GM19025 (cell line): ENCODE results near the gene CACNG8.
"Not testable (repeated sequence)": the region's sequence is repeated elsewhere in the genome, so short reads cannot be mapped to it uniquely, and the experiment has no call there.

Experiments
- ATAC-seq: cut with Tn5 transposase; IDR thresholded peaks from one replicate; pipeline ENCODE4 v1.9.1; 2021; ENCODE audit warnings: mild to moderate bottlenecking, low read depth, moderate library complexity; ENCODE audit not compliant: unreplicated experiment

CACNG8 gene

DNA sequence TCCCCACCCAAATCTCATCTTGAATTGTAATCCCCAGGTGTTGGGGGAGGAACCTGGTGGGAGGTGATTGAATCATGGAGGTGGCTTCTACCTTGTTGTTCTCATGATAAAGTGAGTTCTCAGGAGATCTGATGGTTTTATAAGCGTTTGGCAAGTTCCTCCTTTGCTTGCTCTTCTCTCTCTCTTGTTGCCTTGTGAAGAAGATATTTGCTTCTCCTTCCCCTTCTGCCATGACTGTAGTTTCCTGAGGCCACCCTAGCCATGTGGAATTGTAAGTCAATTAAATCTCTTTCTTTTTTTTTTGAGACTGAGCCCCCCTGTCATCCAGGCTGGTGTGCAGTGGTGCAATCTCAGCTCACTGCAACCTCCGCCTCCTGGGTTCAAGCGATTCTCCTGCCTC is 66.6 kb downstream of the CACNG8 start:
- ATAC-seq, result no peak

GRCh38 chr19:54029930-54030490 is 67.3 kb downstream of the CACNG8 start:
- no peak for ATAC-seq

- ATAC-seq, result no peak
Observed at GRCh38 chr19:54030895-54031586, 68.3 kb downstream of the CACNG8 start.

DNA sequence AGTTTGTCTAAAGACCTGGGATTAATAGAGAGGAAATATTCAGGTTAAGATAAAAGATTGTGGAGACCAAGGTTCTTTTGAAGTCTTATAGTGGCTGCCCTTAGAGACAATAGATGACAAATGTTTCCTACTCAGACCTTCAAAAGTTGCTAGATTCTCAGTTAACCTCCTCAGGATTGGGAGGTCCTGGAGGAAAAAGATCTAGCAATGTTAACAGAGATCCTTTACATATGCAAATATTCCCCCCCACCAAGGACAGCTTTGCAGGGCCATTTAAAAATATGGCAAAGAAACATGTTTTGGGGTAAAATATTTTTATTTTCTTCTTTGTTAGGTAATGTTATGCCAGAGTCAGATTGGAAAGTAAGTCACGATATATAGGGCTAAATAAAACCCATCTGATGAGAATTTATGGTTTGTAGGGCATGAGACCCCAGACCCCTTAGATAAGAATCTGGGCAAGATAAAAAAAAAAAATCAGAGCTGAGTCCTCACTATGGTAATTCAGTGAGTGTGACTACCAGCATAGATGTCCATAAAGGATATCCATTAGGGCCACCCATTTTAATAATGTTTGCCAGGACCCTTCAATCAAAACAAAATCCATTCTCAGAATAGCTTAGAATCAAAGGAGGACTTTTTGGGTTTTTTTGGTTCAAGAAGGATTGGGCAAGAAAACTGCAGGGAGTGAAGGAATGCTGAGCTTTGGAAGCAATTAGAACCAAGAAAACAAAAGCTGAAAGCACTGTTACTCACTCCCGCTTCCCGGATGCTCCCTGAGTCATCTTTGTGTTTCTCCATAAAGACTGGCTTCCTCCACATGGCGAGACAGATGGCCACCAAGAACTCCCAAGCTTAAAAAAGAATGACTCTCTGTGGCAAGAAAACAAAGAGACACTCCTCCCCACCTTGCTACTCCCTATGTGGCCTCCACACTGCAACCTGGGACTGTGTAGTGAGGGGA is 72.8 kb downstream of the CACNG8 start:
- ATAC-seq, result no peak

GRCh38 chr19:54036542-54036941 is 73.8 kb downstream of the CACNG8 start:
- ATAC-seq, result not testable (repeated sequence)
